Chondrocyte (in vitro differentiated cells): Measurements from ENCODE around the gene ACTA2. TPM values are rescaled to one million over a fixed set of nuclear protein-coding genes. Genes with fewer than 3 reads are reported as not detected.

Experiments used
- DNase-seq: peaks from one replicate; pipeline ENCODE4 v3.0.0; 2021; ENCODE audit warnings: mixed read lengths, low spot score
- H3K27ac Mint-ChIP-seq: one replicate; pipeline ENCODE4 v1.8.0; 2021; ENCODE audit warnings: mild to moderate bottlenecking, moderate library complexity, mixed read lengths; ENCODE audit not compliant: unreplicated experiment
- H3K27me3 Mint-ChIP-seq: 2 replicates; pipeline ENCODE4 v1.8.0; 2021; ENCODE audit warnings: low read depth, mixed read lengths
- H3K36me3 Mint-ChIP-seq: 2 replicates; pipeline ENCODE4 v1.8.0; 2021; ENCODE audit warnings: low read depth, mixed read lengths
- H3K4me1 Mint-ChIP-seq: 2 replicates; pipeline ENCODE4 v1.8.0; 2021; ENCODE audit warnings: low read depth, mild to moderate bottlenecking, mixed read lengths
- H3K4me3 Mint-ChIP-seq: one replicate; pipeline ENCODE4 v1.8.0; 2021; ENCODE audit warnings: mild to moderate bottlenecking, moderate library complexity, mixed read lengths; ENCODE audit not compliant: unreplicated experiment
- H3K9me3 Mint-ChIP-seq: 2 replicates; pipeline ENCODE4 v1.8.0; 2021; ENCODE audit warnings: low read depth, mixed read lengths
- CTCF ChIP-seq: fragments of 200-600 bp; sonication (generic); IDR thresholded peaks from 2 replicates; pipeline ENCODE4 v1.5.0; 2021; ENCODE audit warnings: antibody characterized with exemption, mild to moderate bottlenecking, moderate library complexity
- total RNA-seq: library from RNA; stranded (reverse); gene quantifications from 3 replicates; pipeline ENCODE4 v1.2.1, GENCODE V29; 2021

ACTA2 gene
- total RNA-seq, 1 donor from 2014 or later: 4,145 TPM

- Mint-ChIP-seq H3K9me3 (no peaks in the 10 kb centered on the region), H3K27me3 (no peaks in the 10 kb centered on the region), H3K4me3 (no peak overlapping the region), H3K4me1 (peaks cover 56% of the 10 kb centered on the region), H3K27ac (no peak overlapping the region), H3K36me3 (no peaks in the 10 kb centered on the region)
- DNase-seq: no peak
- no peak for TF ChIP-seq CTCF
Observed at GRCh38 chr10:88981435-88981834, 28.9 kb upstream of the ACTA2 start.

GRCh38 chr10:88980800-88981199, 28.2 kb upstream of the ACTA2 start:
- no peak for DNase-seq
- Mint-ChIP-seq H3K27ac (peak overlapping the region; percentile 84), H3K36me3 (no peaks in the 10 kb centered on the region), H3K4me3 (no peak overlapping the region), H3K27me3 (no peaks in the 10 kb centered on the region), H3K4me1 (peaks cover 51% of the 10 kb centered on the region), H3K9me3 (no peaks in the 10 kb centered on the region)
- no peak for TF ChIP-seq CTCF

GRCh38 chr10:88980247-88980646, 27.7 kb upstream of the ACTA2 start:
- Mint-ChIP-seq H3K27ac (peak overlapping the region; percentile 84), H3K9me3 (no peaks in the 10 kb centered on the region)
- no peak for DNase-seq

GRCh38 chr10:88979603-88980002, 27.0 kb upstream of the ACTA2 start:
- TF ChIP-seq CTCF: no peak
- Mint-ChIP-seq H3K27me3 (no peaks in the 10 kb centered on the region), H3K4me3 (no peak overlapping the region), H3K36me3 (no peaks in the 10 kb centered on the region), H3K4me1 (peaks cover 54% of the 10 kb centered on the region), H3K9me3 (no peaks in the 10 kb centered on the region), H3K27ac (no peak overlapping the region)
- no peak for DNase-seq

More at GRCh38 chr10:88980247-88980646, 27.7 kb upstream of the ACTA2 start:
- H3K36me3 Mint-ChIP-seq: no peaks in the 10 kb centered on the region
- no peak for TF ChIP-seq CTCF
- H3K4me1 Mint-ChIP-seq: peaks cover 49% of the 10 kb centered on the region
- no peak overlapping the region for H3K4me3 Mint-ChIP-seq
- H3K27me3 Mint-ChIP-seq: no peaks in the 10 kb centered on the region

GRCh38 chr10:88979153-88979562, 26.6 kb upstream of the ACTA2 start:
- Mint-ChIP-seq H3K4me1 (peaks cover 59% of the 10 kb centered on the region), H3K36me3 (no peaks in the 10 kb centered on the region), H3K27me3 (no peaks in the 10 kb centered on the region), H3K27ac (peak overlapping the region; percentile 89), H3K9me3 (no peaks in the 10 kb centered on the region), H3K4me3 (peak overlapping the region; percentile 46)
- no peak for TF ChIP-seq CTCF
- DNase-seq: no peak
